NCI-H446 treated with DMSO at 0.1 percent for 48 hours (cell line): ENCODE results near the gene MRO.
"Not testable (repeated sequence)": the region's sequence is repeated elsewhere in the genome, so short reads cannot be mapped to it uniquely, and the experiment has no call there.

Experiments used
- DNase-seq: peaks from one replicate; lab custom pipeline; 2025; lab: John Stamatoyannopoulos, UW

The MRO gene

DNA sequence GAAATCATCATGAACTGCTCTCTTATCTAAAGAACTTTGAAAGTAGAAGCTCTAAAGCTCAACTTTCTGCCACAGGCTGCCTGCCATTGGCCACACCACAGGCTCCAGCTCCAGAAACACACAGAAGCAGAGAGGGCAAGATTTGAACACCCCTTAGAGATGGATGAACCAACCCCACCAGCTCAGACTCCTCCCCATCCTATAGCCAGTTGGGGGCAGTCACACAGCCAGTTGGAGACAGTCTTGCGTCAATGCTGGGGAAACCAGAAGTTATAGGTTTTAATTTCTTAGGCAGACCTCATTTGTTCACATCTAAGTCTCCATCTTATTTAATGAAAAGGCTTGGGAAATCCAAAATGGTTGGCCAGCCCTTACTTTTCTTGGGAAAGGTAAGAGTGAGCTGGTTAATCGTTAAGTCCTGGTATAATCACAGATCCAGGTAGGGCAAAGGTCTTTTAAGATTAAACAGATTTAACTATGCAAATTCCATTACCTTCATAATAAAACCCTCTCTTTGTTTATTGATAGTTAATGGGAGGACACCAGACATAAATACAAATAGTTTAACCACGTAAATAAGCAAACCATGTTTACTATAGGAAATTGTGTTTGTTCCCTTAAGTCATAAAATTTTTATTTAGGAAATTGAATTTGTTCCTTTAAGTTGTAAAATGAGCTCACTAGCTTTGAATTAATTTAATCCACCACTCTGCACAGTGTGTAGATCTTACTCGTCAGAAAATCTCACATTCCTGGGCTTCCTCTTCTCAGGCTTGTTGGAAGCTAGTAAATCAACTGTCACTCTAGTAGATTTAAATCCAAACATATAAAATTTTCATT, 28.0 kb downstream of the MRO start:
- no peak for DNase-seq

DNA sequence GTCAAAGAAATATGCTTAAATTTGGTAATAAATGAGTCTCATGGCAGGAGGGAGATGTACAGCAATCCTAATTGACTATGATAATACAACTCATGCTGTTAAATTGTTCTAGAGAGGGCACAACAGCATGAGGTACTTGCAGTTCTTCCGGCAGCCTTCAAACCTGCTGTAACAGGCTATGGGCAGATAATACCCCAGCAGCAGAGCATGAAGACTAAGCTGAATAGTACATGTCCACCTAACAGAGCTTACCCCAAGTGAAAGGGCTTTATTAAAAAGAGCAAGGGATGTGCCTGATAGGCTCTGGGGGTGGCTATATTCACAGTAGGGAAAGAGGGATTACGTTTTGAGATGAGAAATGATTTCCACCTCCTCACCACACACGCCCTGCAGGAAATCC, 28.9 kb downstream of the MRO start:
- DNase-seq = no peak

DNA sequence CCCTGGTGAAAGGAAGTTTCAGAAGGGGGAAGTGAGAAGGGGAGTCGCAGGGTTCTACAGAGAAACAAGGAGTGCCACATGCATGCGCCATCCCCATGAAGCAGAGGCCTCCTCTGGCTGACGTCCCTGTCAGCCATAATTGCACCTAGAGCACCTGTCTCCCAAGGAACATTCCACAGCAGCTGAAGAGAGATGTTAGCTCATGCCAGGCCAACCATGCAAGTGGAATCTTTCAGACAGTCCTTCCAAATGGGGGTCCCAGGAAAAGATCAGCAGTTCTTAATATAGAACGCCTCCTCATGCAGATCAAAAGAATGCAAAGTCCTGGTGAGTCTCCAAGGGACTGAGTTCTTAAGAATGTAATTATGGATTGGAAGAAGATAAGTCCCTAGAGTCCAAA, 29.6 kb downstream of the MRO start:
- no peak for DNase-seq

DNA sequence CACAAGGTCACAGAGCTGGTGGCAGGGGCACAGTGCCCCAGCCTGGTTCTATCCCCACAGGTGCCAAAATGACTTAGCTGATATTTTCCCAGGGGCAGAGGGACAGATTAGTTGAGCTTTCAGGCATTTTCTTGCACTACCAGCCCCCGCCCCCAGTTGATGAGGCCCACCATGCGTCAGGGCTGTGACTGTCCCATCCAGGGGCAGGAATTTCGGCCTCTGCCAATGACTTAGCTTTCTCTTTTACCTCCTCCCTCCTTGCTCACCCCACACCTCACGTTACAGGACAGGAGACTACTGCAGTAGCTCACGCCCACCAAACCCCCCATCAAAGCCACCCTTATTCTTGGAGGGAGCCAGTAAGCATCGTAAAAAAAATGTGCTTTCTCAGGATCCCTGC, 31.5 kb downstream of the MRO start:
- no peak for DNase-seq

DNA sequence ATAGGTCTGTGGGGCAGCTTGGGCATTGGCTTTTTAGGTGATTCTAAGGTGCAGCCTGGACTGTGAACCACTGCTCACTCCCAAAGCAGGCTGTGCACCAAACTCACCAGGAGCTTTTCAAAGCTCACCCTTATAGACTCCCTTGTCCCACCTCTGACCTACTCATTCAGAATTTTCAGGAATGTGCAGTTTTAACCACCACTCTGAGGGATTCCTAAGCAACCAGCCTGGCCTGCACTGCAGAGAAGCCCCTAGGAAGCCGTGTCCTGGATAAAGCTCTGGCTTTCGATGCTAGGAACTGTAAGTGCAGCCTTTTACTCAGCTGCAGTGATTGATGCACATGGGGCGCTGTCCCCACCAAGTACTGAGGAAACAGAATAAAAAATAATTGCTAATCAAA, 33.0 kb downstream of the MRO start:
- DNase-seq = no peak

DNA sequence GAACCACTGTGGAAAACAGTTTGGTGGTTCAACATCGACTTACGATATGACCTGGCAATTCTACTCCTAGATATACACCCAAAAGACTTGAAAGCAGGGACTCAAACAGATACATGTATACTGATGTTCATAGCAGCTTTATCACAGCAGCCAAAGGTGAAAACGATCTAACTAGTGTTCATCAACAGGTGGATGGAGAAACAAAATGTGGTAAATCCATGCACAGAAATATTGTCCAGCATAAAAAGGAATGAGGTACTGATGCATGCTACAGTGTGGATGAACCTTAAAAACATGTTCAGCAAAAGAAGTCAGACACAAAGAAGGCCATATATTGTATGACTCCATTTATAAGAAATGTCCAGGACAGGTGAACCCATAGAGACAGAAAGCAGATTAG, 36.3 kb downstream of the MRO start:
- DNase-seq = no peak

DNA sequence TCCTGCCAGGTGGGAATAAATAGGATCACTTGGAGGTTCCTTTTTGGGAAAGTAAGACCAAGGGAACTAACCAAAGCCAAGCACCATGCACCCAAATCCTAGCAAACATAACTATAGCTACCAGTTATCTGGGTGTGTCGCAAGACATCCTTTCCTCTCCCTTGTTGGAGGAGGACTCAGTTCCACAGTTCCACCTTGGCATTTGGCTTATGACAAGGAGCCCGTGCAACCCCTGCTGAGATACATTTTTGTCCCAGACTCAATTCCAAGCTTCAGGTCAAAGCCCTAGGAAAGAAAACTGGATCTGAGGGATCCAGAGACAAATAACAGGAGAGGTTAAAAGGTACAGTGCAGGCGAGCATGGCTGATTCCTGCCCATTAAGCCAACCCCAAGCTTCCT, 40.8 kb downstream of the MRO start:
- DNase-seq = not testable (repeated sequence)

GRCh38 chr18:50776383-50776782, 43.4 kb downstream of the MRO start:
- DNase-seq = no peak

- DNase-seq = no peak
Measured at GRCh38 chr18:50775726-50776125, 44.1 kb downstream of the MRO start.

DNA sequence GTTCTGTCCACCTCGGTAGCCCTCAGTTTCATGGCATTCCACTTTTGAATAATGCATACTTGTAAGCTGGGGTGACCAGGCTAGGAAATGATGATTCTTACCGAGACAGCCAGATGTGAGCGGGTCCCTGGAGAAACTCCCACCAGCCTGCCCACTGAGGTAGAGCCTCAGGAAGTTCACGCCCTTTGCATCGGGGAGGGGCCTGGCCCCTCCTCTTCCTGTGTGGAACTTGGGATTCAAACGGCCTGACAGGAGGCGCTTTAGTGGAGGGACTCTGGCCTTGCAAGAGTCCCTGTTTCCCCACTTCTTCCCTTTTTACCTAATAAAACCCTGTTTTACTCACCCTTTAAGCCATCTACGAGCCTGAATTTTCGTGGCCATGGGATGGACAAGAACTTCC, 44.6 kb downstream of the MRO start:
- no peak for DNase-seq

DNA sequence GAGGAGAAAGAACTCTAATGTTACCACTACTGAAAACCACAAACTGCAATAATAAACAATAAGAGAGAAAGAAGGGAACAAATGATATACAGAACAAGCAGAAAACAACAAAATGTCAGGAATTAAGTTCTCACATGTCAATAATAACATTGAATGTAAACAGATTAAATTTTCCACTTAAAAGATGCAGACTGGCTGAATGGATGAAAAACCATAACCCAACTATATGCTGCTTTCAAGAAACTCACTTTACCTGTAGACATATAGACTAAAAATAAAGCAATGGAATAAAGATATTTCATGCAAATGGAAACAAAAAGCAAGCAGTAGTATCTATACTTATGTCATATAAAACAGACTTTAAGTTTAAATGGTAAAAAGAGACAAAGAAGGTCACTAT, 50.4 kb downstream of the MRO start:
- no peak for DNase-seq

DNA sequence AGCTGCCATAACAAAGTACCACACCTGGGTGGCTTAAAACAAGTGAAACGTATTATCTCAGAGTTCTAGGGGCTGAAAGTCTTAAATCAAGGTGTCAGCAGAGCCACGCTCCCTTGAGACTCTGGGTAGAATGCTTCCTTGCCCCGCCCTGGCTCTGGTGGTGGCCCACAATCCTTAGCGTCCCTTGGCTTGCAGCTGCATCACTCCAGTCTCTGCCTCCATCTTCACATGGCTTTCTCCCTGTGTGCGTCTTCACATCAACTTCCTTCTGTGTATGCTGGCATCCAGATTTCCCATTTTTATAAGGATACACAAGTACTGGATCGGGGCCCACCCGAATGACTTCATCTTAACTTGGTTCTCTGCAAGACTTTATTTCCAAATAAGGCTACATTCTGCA, 62.5 kb downstream of the MRO start:
- no peak for DNase-seq

GRCh38 chr18:50754297-50754696, 65.5 kb downstream of the MRO start:
- no peak for DNase-seq

DNA sequence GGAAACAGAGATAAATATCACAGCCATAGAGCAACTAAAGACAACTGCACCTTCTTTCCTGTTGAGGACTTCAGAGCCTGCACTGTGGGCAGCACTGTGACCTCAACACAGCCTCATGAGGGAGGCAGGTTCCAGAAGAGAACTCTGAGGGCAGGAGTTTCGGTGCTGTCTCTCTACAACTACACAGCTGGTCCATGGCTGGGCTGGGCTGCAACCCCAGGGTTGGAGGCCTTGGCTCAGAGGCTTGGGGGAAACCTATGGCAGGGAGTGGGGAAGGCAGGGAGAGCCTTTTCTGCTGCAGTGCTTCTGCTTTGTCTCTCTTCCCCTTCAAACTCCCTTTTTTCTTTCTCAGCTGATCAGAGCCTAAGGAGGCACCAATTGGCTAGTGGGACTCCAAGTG, 66.5 kb downstream of the MRO start:
- DNase-seq = no peak

- no peak for DNase-seq
Measured at GRCh38 chr18:50751947-50752346, 67.9 kb downstream of the MRO start.

GRCh38 chr18:50751490-50751889, 68.3 kb downstream of the MRO start:
- DNase-seq = no peak

DNA sequence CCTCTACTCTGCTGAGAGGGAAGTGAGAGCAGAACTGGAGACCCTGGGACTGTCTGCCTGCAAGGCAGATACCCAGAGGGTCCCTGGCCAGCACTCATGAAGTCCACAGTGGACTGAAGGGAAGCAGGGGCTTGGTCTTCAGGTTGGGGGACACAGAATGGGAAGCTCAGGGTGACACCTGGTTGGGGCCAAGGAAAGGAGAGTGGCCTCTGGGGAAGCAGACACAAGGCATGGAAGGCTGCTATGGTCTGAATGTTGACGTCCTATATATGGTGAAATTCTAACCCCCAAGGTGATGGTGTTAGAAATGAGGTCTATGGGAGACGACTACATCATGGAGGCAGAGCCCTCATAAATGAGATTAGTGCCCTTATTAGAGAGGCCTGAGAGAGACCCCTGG, 69.3 kb downstream of the MRO start:
- DNase-seq = no peak

DNA sequence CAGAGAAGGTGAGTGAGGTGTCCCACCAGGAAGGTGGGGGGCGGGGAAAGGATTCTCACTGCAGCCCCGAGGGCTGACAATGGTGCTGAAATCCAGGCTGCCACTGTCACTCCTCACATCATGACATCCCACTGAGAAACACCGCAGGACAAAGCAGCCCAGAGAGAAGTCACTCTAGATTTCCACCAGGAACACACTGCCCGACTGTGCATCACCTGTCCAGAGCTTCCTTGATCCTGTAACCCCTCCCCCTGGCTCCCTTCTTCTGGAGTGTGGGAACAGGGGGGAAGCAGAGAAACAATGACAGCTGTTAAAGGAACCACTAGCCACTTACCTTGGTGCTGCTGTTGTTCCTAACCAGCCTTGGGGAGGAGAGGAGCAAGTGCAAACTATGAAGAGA, 69.9 kb downstream of the MRO start:
- no peak for DNase-seq

DNA sequence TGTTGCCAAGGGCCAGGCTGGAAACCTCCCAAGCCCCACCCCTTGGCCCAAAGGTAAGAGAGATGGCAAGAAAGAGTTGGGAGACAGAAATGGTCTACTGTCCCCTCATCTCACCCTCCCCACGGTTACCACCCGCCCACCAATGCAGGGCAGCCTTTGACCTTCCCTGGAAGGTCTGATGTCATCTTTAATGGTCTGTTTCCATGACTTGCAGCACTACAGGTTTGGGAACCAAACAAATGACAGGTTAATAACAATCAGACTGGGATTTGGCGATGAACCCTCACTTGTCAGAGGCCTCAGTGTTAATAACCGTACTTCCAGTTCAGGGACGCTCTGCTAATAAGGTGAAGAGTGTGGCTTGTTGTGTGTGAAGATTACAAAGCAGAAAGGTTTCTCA, 70.4 kb downstream of the MRO start:
- DNase-seq = no peak

GRCh38 chr18:50748243-50749229, 71.3 kb downstream of the MRO start:
- DNase-seq = no peak

DNA sequence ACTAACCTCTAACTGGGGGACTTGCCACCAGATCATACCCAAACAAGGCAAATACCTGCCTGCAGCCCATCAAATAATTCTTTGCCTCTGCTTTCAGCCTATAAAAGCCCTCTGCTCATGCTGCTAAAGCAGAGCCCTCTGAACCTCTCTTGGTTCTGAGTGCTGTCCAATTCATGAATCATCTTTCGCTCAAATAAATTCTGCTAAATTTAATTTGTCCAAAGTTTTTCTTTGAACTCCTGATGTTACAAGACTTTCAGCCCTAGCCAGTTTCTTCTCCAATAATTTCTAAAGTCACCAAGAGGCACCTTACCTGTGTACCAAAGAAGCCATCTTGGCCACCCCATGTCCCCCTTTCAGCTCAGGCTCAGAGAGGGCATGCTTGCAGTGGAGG, 72.0 kb downstream of the MRO start:
- DNase-seq = no peak

GRCh38 chr18:50745945-50746344, 73.9 kb downstream of the MRO start:
- DNase-seq = no peak
